GM21447 (cell line): ENCODE measurements around the gene PRAMEF17.
"Not testable (repeated sequence)": the region's sequence is repeated elsewhere in the genome, so short reads cannot be mapped to it uniquely, and the experiment has no call there.

Source experiments
- ATAC-seq: cut with Tn5 transposase; IDR thresholded peaks from one replicate; pipeline ENCODE4 v1.9.1; 2021; ENCODE audit not compliant: unreplicated experiment

Gene PRAMEF17

DNA sequence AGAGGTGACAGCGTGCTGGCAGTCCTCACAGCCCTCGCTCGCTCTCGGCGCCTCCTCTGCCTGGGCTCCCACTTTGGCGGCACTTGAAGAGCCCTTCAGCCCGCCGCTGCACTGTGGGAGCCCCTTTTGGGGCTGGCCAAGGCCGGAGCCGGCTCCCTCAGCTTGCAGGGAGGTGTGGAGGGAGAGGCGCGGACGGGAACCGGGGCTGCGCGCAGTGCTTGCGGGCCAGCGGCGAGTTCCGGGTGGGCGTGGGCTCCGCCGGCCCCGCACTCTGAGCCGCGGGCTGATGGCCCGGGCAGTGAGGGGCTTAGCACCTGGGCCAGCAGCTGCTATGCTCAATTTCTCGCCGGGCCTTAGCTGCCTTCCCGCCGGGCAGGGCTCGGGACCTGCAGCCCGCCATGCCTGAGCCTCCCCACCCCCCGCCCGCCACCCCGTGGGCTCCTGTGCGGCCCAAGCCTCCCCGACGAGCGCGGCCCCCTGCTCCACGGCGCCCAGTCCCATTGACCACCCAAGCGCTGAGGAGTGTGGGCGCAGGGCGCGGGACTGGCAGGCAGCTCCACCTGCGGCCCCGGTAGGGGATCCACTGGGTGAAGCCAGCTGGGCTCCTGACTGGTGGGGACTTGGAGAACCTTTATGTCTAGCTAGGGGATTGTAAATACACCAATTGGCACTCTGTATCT lies 49.8 kb downstream of the PRAMEF17 start:
- ATAC-seq = not testable (repeated sequence)
